ENCODE results near the gene FAM111A.

DNA sequence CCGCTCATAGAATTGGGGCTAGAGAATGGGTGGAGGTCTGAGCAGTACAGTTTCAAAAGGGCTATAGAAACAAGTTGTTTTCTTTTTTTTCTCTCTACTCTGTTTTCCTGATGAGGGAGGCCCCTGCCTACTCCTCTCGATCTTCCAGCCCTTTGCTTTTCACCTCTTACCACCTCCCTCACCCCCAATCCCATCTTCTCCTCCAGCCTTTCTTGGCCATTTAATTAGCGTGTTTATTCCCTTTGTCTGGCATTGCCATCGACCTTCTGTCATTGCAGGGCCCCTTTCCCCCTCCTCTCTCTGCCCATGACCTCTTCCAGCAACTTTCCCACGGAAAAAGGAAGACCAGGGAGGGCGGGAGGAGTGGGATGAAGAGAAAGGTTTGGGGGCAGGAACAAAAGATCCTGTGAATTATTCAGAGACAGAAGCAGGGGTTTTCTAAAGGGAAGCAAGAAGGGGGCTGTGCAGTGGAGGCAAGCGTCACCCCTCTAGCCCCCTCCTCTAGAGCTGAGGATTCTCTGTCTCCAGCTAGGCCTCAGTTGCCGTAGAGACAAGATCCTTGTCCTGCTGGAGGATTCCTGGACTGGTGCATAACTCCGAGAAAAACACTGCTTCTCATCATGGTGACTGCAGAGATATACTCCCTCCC, 42.2 kb downstream of the FAM111A start:
- TF ChIP-seq, protein P1, sequence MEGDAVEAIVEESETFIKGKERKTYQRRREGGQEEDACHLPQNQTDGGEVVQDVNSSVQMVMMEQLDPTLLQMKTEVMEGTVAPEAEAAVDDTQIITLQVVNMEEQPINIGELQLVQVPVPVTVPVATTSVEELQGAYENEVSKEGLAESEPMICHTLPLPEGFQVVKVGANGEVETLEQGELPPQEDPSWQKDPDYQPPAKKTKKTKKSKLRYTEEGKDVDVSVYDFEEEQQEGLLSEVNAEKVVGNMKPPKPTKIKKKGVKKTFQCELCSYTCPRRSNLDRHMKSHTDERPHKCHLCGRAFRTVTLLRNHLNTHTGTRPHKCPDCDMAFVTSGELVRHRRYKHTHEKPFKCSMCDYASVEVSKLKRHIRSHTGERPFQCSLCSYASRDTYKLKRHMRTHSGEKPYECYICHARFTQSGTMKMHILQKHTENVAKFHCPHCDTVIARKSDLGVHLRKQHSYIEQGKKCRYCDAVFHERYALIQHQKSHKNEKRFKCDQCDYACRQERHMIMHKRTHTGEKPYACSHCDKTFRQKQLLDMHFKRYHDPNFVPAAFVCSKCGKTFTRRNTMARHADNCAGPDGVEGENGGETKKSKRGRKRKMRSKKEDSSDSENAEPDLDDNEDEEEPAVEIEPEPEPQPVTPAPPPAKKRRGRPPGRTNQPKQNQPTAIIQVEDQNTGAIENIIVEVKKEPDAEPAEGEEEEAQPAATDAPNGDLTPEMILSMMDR (IDR thresholded peaks at IDR 0.05), result no peak
- no peak for TF ChIP-seq POLR2A (IDR thresholded peaks at IDR 0.05)

All from ovary (tissue), 3 donors.